H1 (cell line): ENCODE data around the gene POMT2.

ENCODE experiments used
- EP300 ChIP-seq, 2 experiments: IDR thresholded peaks; 1 replicate in 1 of 2; 2 replicates in 1 of 2; pipeline ENCODE4 v1.6.1; 2011 to 2012; ENCODE audit warnings: low read depth in 2 of 2, low read length in 2 of 2, mild to moderate bottlenecking in 2 of 2, borderline replicate concordance in 1 of 2, inconsistent platforms in 1 of 2, moderate library complexity in 1 of 2
- EZH2 ChIP-seq: fragments of 200-600 bp; sonication (generic); IDR thresholded peaks from 2 replicates; pipeline ENCODE4 v1.7.1; 2012; ENCODE audit warnings: low read depth, mild to moderate bottlenecking, moderate library complexity, low read length, inconsistent platforms; ENCODE audit not compliant: severe bottlenecking
- GABPA ChIP-seq: IDR thresholded peaks from 2 replicates; pipeline ENCODE4 v1.6.1; 2011; ENCODE audit warnings: mild to moderate bottlenecking, low read length, moderate library complexity, borderline replicate concordance; ENCODE audit not compliant: insufficient read depth
- HDAC2 ChIP-seq, 2 experiments: fragments of 300-600 bp in 1 of 2; sonication (generic) in 1 of 2; IDR thresholded peaks; 2 replicates each; pipeline ENCODE4 v1.6.1; 2011 to 2012; ENCODE audit warnings: low read depth in 2 of 2, low read length in 2 of 2, mild to moderate bottlenecking in 2 of 2, moderate library complexity in 2 of 2, borderline replicate concordance in 1 of 2, inconsistent platforms in 1 of 2
- KDM1A ChIP-seq: fragments of 200-600, 300-600 bp; sonication (generic); IDR thresholded peaks from 2 replicates; pipeline ENCODE4 v1.7.1; 2016; ENCODE audit warnings: mild to moderate bottlenecking, low read length, borderline replicate concordance
- SIN3A ChIP-seq, 2 experiments: IDR thresholded peaks in 1 of 2; conservative IDR thresholded peaks in 1 of 2; 2 replicates each; pipeline ENCODE4 v1.6.1; 2011 to 2012; ENCODE audit warnings: low read length in 2 of 2, improper control_type of control experiment in 1 of 2, low read depth in 1 of 2, mild to moderate bottlenecking in 1 of 2
- TCF12 ChIP-seq: IDR thresholded peaks from 2 replicates; pipeline ENCODE4 v1.6.1; 2011; ENCODE audit warnings: low read depth, mild to moderate bottlenecking, low read length
- TF ChIP-seq, protein P1 (sequence below), 3 experiments: IDR thresholded peaks; 1 replicate in 2 of 3; 2 replicates in 1 of 3; pipeline versions ENCODE4 v1.5.1 to v1.6.1; 2011; ENCODE audit warnings: low read length in 3 of 3, mild to moderate bottlenecking in 3 of 3, inconsistent platforms in 2 of 3, low read depth in 1 of 3, moderate library complexity in 1 of 3; ENCODE audit not compliant: insufficient read depth in 1 of 3; ENCODE audit errors: control extremely low read depth in 1 of 3
- TF ChIP-seq, protein P2 (sequence below): IDR thresholded peaks from 2 replicates; pipeline ENCODE4 v1.6.1; 2012; ENCODE audit warnings: inconsistent platforms

DNA sequence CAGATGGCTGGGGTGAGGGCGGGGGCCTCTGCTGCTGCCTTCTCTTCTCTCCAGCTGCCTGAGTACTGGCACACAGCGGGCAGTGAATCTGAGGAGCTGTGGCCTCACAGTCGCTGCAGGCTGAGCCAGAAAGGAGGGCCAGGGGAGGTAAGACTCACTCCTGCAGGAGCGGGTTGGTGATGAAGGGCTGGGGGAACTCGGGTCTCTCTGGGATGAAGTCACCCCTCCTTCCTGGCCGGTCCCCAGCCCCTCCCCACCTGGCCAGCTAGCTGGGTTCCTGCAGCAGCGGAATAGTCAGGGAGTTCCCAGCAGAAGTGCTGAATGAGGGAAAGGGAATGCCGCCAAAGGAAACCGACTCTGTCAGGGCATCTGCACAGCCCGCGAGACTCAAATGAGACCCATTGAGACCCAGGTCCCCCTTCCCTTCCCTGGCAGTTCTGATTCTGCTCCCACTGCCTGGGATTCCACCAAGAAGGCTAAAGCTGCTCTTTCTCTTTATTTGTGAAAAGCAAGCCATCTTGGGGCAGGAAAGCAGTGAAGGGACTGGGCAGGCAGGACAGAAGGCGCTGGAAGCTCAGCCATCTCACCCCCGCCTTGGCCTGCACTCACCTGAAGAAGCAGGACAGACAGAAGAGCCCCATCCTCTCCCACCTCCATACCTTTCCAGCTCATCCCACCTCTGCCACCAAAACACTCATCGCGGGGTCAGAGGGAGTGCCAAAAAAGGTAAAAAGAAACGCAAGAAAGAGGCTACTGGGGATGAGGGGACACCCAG, 54.9 kb downstream of the POMT2 start:
- TF ChIP-seq TCF12 (no peak), EP300 (IDR thresholded peaks at IDR 0.05; ENCODE audit: borderline replicate concordance in 1 of 2, low read depth in 2 of 2, low read length in 2 of 2) (no peak), GABPA (no peak), KDM1A (no peak), HDAC2 (IDR thresholded peaks at IDR 0.05; ENCODE audit: borderline replicate concordance in 1 of 2, low read depth in 2 of 2, low read length in 2 of 2) (no peak), EZH2 (no peak), SIN3A (conservative IDR thresholded peaks at IDR 0.05 in 1 of 2, IDR thresholded peaks at IDR 0.05 in 1 of 2; ENCODE audit: low read depth in 1 of 2, low read length in 2 of 2) (no peak)
- TF ChIP-seq, protein P1, sequence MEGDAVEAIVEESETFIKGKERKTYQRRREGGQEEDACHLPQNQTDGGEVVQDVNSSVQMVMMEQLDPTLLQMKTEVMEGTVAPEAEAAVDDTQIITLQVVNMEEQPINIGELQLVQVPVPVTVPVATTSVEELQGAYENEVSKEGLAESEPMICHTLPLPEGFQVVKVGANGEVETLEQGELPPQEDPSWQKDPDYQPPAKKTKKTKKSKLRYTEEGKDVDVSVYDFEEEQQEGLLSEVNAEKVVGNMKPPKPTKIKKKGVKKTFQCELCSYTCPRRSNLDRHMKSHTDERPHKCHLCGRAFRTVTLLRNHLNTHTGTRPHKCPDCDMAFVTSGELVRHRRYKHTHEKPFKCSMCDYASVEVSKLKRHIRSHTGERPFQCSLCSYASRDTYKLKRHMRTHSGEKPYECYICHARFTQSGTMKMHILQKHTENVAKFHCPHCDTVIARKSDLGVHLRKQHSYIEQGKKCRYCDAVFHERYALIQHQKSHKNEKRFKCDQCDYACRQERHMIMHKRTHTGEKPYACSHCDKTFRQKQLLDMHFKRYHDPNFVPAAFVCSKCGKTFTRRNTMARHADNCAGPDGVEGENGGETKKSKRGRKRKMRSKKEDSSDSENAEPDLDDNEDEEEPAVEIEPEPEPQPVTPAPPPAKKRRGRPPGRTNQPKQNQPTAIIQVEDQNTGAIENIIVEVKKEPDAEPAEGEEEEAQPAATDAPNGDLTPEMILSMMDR (IDR thresholded peaks at IDR 0.05; ENCODE audit: control extremely low read depth in 1 of 3, insufficient read depth in 1 of 3, low read depth in 1 of 3, low read length in 3 of 3) = no peak
- TF ChIP-seq, protein P2, sequence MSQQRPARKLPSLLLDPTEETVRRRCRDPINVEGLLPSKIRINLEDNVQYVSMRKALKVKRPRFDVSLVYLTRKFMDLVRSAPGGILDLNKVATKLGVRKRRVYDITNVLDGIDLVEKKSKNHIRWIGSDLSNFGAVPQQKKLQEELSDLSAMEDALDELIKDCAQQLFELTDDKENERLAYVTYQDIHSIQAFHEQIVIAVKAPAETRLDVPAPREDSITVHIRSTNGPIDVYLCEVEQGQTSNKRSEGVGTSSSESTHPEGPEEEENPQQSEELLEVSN = no peak
